PFSK-1 (cell line): Measurements from ENCODE around the gene COL25A1.

Experiments used
- POLR2AphosphoS5 ChIP-seq: IDR thresholded peaks from 2 replicates; pipeline ENCODE4 v1.6.1; 2012; ENCODE audit warnings: low read depth, mild to moderate bottlenecking, control low read depth, low read length, moderate library complexity
- SIN3A ChIP-seq: IDR thresholded peaks from 2 replicates; pipeline ENCODE4 v1.6.1; 2012; ENCODE audit warnings: mild to moderate bottlenecking, low read length, moderate library complexity, borderline replicate concordance; ENCODE audit not compliant: insufficient read depth
- TAF1 ChIP-seq: IDR thresholded peaks from 2 replicates; pipeline ENCODE4 v1.6.1; 2012; ENCODE audit warnings: low read length, control low read depth, borderline replicate concordance; ENCODE audit not compliant: insufficient read depth
- TF ChIP-seq, protein P1 (sequence below), 2 experiments: IDR thresholded peaks; 2 replicates each; pipeline versions ENCODE4 v1.6.1 to v1.8.0; 2011 to 2012; ENCODE audit warnings: low read depth in 2 of 2, low read length in 2 of 2, control low read depth in 1 of 2, inconsistent platforms in 1 of 2, mild to moderate bottlenecking in 1 of 2, moderate library complexity in 1 of 2; ENCODE audit not compliant: insufficient read depth in 1 of 2

DNA sequence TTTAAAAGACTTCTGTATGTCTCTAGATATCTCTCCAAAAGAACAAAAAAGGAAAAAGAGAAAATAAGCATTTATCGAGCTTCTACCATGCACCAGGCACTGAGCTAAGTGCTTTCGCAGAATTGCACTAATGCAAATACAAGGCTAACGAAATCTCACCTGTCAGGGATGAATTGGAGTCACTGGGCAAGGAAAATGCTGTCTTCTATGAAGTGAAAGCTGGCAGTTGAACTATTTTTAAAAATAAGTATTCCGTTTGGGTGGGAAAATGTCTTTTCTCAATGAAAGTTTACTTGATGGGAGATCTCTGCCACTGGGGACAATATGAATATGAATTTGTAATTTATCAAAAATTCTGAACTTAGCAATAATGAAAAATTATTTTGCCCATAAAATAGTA lies 47.6 kb downstream of the COL25A1 start:
- no peak for TF ChIP-seq POLR2AphosphoS5
- TF ChIP-seq, protein P1, sequence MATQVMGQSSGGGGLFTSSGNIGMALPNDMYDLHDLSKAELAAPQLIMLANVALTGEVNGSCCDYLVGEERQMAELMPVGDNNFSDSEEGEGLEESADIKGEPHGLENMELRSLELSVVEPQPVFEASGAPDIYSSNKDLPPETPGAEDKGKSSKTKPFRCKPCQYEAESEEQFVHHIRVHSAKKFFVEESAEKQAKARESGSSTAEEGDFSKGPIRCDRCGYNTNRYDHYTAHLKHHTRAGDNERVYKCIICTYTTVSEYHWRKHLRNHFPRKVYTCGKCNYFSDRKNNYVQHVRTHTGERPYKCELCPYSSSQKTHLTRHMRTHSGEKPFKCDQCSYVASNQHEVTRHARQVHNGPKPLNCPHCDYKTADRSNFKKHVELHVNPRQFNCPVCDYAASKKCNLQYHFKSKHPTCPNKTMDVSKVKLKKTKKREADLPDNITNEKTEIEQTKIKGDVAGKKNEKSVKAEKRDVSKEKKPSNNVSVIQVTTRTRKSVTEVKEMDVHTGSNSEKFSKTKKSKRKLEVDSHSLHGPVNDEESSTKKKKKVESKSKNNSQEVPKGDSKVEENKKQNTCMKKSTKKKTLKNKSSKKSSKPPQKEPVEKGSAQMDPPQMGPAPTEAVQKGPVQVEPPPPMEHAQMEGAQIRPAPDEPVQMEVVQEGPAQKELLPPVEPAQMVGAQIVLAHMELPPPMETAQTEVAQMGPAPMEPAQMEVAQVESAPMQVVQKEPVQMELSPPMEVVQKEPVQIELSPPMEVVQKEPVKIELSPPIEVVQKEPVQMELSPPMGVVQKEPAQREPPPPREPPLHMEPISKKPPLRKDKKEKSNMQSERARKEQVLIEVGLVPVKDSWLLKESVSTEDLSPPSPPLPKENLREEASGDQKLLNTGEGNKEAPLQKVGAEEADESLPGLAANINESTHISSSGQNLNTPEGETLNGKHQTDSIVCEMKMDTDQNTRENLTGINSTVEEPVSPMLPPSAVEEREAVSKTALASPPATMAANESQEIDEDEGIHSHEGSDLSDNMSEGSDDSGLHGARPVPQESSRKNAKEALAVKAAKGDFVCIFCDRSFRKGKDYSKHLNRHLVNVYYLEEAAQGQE (IDR thresholded peaks at IDR 0.05; ENCODE audit: insufficient read depth in 1 of 2, low read depth in 2 of 2, low read length in 2 of 2), result no peak
- TF ChIP-seq TAF1, result no peak
- TF ChIP-seq SIN3A, result no peak
